Coronary artery (tissue), 2 donors: Measurements from ENCODE around the gene COL4A4.

Experiments
- DNase-seq: peaks from one replicate; pipeline ENCODE4 v3.0.0-alpha.2; 2017; ENCODE audit warnings: low spot score
- H3K27ac ChIP-seq, 2 donors: fragments of 200-600 bp; sonication (generic); one replicate each; pipeline ENCODE4 v1.5.1; 2016 to 2019
- H3K4me3 ChIP-seq: fragments of 200-600 bp; sonication (generic); 2 replicates; pipeline ENCODE4 v1.5.1; 2016; ENCODE audit warnings: mild to moderate bottlenecking, moderate library complexity
- CTCF ChIP-seq: fragments of 200-600 bp; sonication (generic); IDR thresholded peaks from one replicate; pipeline ENCODE4 v1.5.1; 2019; ENCODE audit warnings: antibody characterized with exemption

The COL4A4 gene

GRCh38 chr2:227163998-227164762 is at the start of gene COL4A4, which contains the start of gene COL4A3:
Gene COL4A4, minus strand, starts transcription at chr2:227164205. Its CDS starts 16,722 bp downstream, at chr2:227147483.
Gene COL4A3, plus strand, starts transcription at chr2:227164624. Its CDS starts 103 bp downstream, at chr2:227164727.
- TF ChIP-seq CTCF, result no peak
- Histone ChIP-seq H3K27ac (peak within 1 kb of the TSS; percentile 75 to 88), H3K4me3 (peak within 1 kb of the TSS; percentile 85)
- DNase-seq, result peak; percentile 81

GRCh38 chr2:227207573-227207972 is 43.6 kb upstream of the COL4A4 start:
- no peak overlapping the region for H3K27ac ChIP-seq
- no peak for TF ChIP-seq CTCF
- no peak for DNase-seq
- no peak overlapping the region for H3K4me3 ChIP-seq

GRCh38 chr2:227206406-227206805 is 42.4 kb upstream of the COL4A4 start:
- no peak for TF ChIP-seq CTCF
- Histone ChIP-seq H3K27ac (no peak overlapping the region), H3K4me3 (no peak overlapping the region)
- DNase-seq, result no peak

- no peak for TF ChIP-seq CTCF
- DNase-seq, result no peak
- no peak overlapping the region for H3K27ac ChIP-seq
- H3K4me3 ChIP-seq, result no peak overlapping the region
These were observed 41.7 kb upstream of the COL4A4 start for GRCh38 chr2:227205701-227206100.

- no peak for DNase-seq
- no peak overlapping the region for H3K27ac ChIP-seq
- H3K4me3 ChIP-seq, result no peak overlapping the region
- TF ChIP-seq CTCF, result no peak
These were observed 40.4 kb upstream of the COL4A4 start for GRCh38 chr2:227204452-227204851.

- no peak for TF ChIP-seq CTCF
- no peak for DNase-seq
- Histone ChIP-seq H3K4me3 (no peak overlapping the region), H3K27ac (no peak overlapping the region)
These were observed 37.8 kb upstream of the COL4A4 start for GRCh38 chr2:227201771-227202170.

GRCh38 chr2:227198866-227199265 is 34.9 kb upstream of the COL4A4 start:
- TF ChIP-seq CTCF, result no peak
- DNase-seq, result no peak
- no peak overlapping the region for H3K4me3 ChIP-seq

More at GRCh38 chr2:227198866-227199265, 34.9 kb upstream of the COL4A4 start:
- no peak overlapping the region for H3K27ac ChIP-seq
